GM06990 (cell line): ENCODE results near the gene GPBAR1.

Source experiments
- DNase-seq: peaks from one replicate; pipeline ENCODE4 v3.0.0-alpha.2; 2011; ENCODE audit not compliant: insufficient read length; ENCODE audit errors: extremely low read depth
- H3K27me3 ChIP-seq: replicated peaks from 2 replicates; pipeline ENCODE4 v1.6.0; 2011; ENCODE audit warnings: low read length; ENCODE audit not compliant: control insufficient read depth, insufficient read depth
- H3K36me3 ChIP-seq: 2 replicates; pipeline ENCODE4 v1.5.1; 2011; ENCODE audit warnings: low read length; ENCODE audit not compliant: control insufficient read depth, insufficient read depth
- H3K4me3 ChIP-seq: replicated peaks from 2 replicates; pipeline ENCODE4 v1.5.1; 2011; ENCODE audit warnings: low read depth, mild to moderate bottlenecking, control low read depth, low read length
- TF ChIP-seq, protein P1 (sequence below): IDR thresholded peaks from 2 replicates; pipeline ENCODE4 v1.5.1; 2011; ENCODE audit warnings: low read length, control low read depth, mild to moderate bottlenecking, inconsistent platforms; ENCODE audit not compliant: insufficient read depth, poor library complexity, severe bottlenecking

Gene GPBAR1

DNA sequence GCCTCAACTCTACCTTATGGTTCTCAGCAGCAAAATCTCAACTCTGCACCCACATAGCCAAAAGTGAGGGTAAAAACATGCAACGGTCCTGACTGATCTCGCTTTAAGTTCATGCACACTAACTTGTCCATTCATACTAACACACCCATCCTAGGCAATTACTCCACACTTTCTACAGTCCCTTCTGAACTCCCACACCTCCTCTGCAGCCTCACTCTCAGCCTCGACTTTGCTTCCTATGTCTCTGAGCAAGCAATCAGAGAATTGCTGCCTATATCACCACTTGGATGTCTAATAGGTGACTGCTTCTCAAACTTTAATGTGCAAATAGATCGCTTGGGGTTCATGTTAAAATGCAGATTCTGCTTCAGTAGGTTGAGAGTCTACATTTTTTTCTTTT, 39.3 kb downstream of the GPBAR1 start:
- Histone ChIP-seq H3K36me3 (no peaks in the 10 kb centered on the region), H3K4me3 (no peak overlapping the region), H3K27me3 (no peaks in the 10 kb centered on the region)
- TF ChIP-seq, protein P1, sequence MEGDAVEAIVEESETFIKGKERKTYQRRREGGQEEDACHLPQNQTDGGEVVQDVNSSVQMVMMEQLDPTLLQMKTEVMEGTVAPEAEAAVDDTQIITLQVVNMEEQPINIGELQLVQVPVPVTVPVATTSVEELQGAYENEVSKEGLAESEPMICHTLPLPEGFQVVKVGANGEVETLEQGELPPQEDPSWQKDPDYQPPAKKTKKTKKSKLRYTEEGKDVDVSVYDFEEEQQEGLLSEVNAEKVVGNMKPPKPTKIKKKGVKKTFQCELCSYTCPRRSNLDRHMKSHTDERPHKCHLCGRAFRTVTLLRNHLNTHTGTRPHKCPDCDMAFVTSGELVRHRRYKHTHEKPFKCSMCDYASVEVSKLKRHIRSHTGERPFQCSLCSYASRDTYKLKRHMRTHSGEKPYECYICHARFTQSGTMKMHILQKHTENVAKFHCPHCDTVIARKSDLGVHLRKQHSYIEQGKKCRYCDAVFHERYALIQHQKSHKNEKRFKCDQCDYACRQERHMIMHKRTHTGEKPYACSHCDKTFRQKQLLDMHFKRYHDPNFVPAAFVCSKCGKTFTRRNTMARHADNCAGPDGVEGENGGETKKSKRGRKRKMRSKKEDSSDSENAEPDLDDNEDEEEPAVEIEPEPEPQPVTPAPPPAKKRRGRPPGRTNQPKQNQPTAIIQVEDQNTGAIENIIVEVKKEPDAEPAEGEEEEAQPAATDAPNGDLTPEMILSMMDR = no peak
- DNase-seq = no peak

DNA sequence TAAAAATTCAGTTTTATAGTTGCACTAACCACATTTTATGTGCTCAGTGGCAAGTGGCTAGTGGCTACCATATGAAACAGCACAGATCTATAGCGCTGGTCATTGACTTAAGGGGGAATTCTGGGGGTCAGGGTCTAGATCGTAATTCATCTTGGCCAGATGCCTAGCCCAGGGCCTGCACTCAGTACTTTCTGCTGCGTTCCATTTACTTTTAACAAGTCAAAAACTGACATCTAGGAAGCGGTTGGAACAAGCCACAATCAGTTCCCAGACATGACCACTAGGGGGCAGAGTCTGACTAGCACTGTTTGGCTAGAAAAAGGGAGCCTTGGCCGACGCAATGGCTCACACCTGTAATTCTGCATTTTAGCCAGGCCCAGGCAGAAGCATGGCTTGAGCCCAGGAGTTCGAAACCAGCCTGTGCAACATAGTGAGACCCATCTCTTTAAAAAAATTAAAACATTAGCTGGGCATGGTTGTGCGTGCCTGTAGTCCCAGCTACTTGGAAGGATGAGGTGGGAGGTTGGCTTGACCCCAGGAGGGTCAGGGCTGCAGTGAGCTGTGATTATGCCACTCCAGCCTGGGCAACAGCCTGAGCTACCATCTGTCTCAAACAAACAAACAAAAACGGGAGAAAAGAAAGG, 40.5 kb downstream of the GPBAR1 start:
- H3K27me3 ChIP-seq = no peaks in the 10 kb centered on the region
- TF ChIP-seq, protein P1 = peak; percentile 88
- H3K36me3 ChIP-seq = no peaks in the 10 kb centered on the region
- DNase-seq = peak; percentile 71
- no peak overlapping the region for H3K4me3 ChIP-seq

GRCh38 chr2:218305383-218305782, 44.6 kb downstream of the GPBAR1 start:
- Histone ChIP-seq H3K27me3 (no peaks in the 10 kb centered on the region), H3K36me3 (no peaks in the 10 kb centered on the region), H3K4me3 (no peak overlapping the region)
- no peak for DNase-seq
- TF ChIP-seq, protein P1 = no peak

GRCh38 chr2:218306184-218306920, 45.5 kb downstream of the GPBAR1 start:
- Histone ChIP-seq H3K27me3 (no peaks in the 10 kb centered on the region), H3K36me3 (no peaks in the 10 kb centered on the region), H3K4me3 (no peak overlapping the region)
- DNase-seq = no peak
- TF ChIP-seq, protein P1 = no peak

DNA sequence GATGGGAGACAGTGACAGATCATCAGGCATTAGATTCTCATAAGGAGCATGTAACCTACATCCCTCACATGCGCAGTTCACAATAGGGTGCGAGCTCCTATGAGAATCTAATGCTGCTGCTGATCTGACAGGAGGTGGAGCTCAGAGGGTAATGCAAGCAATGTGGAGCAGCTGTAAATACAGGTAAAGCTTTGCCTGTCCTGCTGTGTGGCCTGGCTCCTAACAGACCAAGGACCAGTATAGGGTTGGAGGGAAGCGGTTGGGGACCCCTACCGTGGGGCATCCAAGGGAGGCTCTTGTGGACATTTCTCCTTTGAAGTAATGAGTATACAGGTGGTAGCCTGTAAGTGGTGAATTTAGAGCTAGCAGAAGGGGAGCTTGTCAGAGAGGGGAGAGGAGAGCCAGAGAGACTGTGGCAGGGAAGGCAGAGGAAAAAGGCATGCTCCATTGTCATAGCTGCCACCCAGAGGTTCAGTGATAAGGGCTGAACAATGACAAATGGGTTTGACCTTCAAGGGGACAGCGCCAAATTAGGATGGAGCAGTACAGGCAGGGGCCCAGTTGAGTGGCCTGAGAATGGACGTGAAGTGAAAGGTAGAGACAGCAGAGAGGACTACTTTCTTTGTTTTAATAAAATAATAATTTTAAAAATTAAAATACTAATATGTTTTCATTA, 46.7 kb downstream of the GPBAR1 start:
- no peak overlapping the region for H3K4me3 ChIP-seq

More for the DNA sequence above, 46.7 kb downstream of the GPBAR1 start:
- TF ChIP-seq, protein P1 = no peak
- Histone ChIP-seq H3K27me3 (no peaks in the 10 kb centered on the region), H3K36me3 (no peaks in the 10 kb centered on the region)
- no peak for DNase-seq
